Natural killer cell (primary cell): ENCODE data around the gene ITFG1. TPM values are rescaled to one million over a fixed set of nuclear protein-coding genes. Genes with fewer than 3 reads are reported as not detected.
"Not testable (repeated sequence)": the region's sequence is repeated elsewhere in the genome, so short reads cannot be mapped to it uniquely, and the experiment has no call there.

Source experiments
- ATAC-seq, 3 donors: fragments of 150-1000 bp in 2 of 3; fragments of 200-7000 bp in 1 of 3; cut with Tn5 transposase; 1 replicate in 1 of 3; 2 replicates in 2 of 3; pipeline ENCODE4 v1.10.0; 2021; ENCODE audit warnings: mild to moderate bottlenecking in 2 of 3, moderate library complexity in 2 of 3
- DNase-seq, 2 donors: peaks; one replicate each; pipeline versions ENCODE4 v3.0.0 to v3.0.0-alpha.2; 2013 to 2021; ENCODE audit warnings: mixed read lengths in 1 of 2
- H3K27ac ChIP-seq: one replicate; pipeline ENCODE4 v1.5.1; 2013; ENCODE audit warnings: mild to moderate bottlenecking, low read length
- H3K27me3 ChIP-seq: one replicate; pipeline ENCODE4 v1.6.1; 2013; ENCODE audit warnings: low read length; ENCODE audit not compliant: control insufficient read depth, insufficient read depth
- H3K36me3 ChIP-seq: one replicate; pipeline ENCODE4 v1.6.1; 2013; ENCODE audit warnings: low read length; ENCODE audit not compliant: control insufficient read depth, insufficient read depth
- H3K4me1 ChIP-seq: one replicate; pipeline ENCODE4 v1.6.1; 2013; ENCODE audit warnings: low read length; ENCODE audit not compliant: control insufficient read depth, insufficient read depth
- H3K4me3 ChIP-seq: one replicate; pipeline ENCODE4 v1.5.1; 2013; ENCODE audit warnings: low read length
- H3K9me3 ChIP-seq: one replicate; pipeline ENCODE4 v1.6.1; 2013; ENCODE audit warnings: low read length; ENCODE audit not compliant: control insufficient read depth, insufficient read depth
- H3K27ac Mint-ChIP-seq, 2 donors: one replicate each; pipeline ENCODE4 v1.8.0; 2022; ENCODE audit warnings: mild to moderate bottlenecking in 2 of 2, mixed read lengths in 2 of 2, moderate library complexity in 1 of 2
- H3K27me3 Mint-ChIP-seq, 2 donors: one replicate each; pipeline ENCODE4 v1.8.0; 2022; ENCODE audit warnings: low read depth in 2 of 2, mixed read lengths in 2 of 2
- H3K36me3 Mint-ChIP-seq: one replicate; pipeline ENCODE4 v1.8.0; 2022; ENCODE audit warnings: mixed read lengths
- H3K4me1 Mint-ChIP-seq, 2 donors: one replicate each; pipeline ENCODE4 v1.8.0; 2022; ENCODE audit warnings: mixed read lengths in 2 of 2
- H3K4me3 Mint-ChIP-seq: one replicate; pipeline ENCODE4 v1.8.0; 2022; ENCODE audit warnings: mild to moderate bottlenecking, moderate library complexity, mixed read lengths
- H3K9me3 Mint-ChIP-seq, 2 donors: one replicate each; pipeline ENCODE4 v1.8.0; 2022; ENCODE audit warnings: mixed read lengths in 2 of 2
- CTCF ChIP-seq: fragments of 200-600 bp; IDR thresholded peaks from one replicate; pipeline ENCODE4 v1.8.0; 2022; ENCODE audit warnings: antibody characterized with exemption
- WGBS: methylation state at CpG from one replicate; pipeline ENCODE4 v1.1.7; 2013; ENCODE audit warnings: missing lambda C conversion rate; ENCODE audit not compliant: insufficient coverage; 5-methylcytosine and 5-hydroxymethylcytosine counted together
- intact Hi-C: fragments of 100-400 bp; cut with micrococcal nuclease; formaldehyde crosslinking; loops from one replicate; pipeline ENCODE4 v1.14.2; 2022
- total RNA-seq, 4 donors: library from RNA; stranded (reverse); fragments of 120-200 nt in 1 of 4; gene quantifications; one replicate each; pipeline versions ENCODE4 v1.2.3 to v1.2.4, GENCODE V29; 2013 to 2022

The ITFG1 gene
- total RNA-seq, 3 donors from 2014 or later (not counting 1 experiment from before 2014, with no cell fraction given), result 30.4 to 44.1 (median 38.2) TPM

DNA sequence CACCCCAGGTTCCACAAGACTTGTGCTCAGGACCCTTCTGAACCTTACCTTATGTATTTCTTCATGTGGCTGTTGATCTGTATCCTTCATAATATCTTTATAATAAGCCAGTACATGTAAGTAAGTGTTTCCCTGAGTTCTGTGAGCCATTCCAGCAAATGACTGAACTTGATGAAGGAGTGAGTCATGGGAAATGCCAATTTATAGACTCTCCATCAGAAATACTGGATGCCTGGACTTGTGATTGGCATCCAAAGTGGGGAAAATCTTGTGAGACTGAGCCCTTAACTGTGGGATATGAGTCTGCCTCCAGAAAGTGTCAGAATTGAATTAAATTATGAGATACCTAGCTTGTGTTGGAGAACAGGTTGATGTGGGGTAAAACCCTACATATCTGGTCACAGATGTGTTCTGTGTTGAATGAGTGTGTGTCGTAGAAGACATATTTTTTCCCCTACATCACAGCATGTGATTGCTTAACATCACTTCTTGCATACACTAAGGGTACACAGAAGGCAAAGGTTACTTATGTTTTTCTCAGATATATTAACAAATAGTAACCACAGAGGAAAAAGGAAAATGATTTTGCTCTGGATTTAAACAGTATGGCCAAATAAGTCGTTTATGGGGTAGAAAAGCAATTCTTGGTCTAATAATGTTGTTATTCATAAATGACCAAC, 247.0 kb downstream of the ITFG1 start:
- Mint-ChIP-seq H3K9me3 (no peaks in the 10 kb centered on the region), H3K4me3 (no peak overlapping the region), H3K36me3 (peaks cover 6% of the 10 kb centered on the region), H3K4me1 (no peaks in the 10 kb centered on the region), H3K27ac (no peak overlapping the region), H3K27me3 (no peaks in the 10 kb centered on the region)
- intact Hi-C loops, result no loop called here
- Histone ChIP-seq H3K9me3 (no peaks in the 10 kb centered on the region), H3K27ac (no peak overlapping the region), H3K36me3 (peaks cover 15% of the 10 kb centered on the region), H3K4me3 (no peak overlapping the region), H3K27me3 (no peaks in the 10 kb centered on the region), H3K4me1 (no peaks in the 10 kb centered on the region)
- ATAC-seq (no peak), DNase-seq (no peak)
- no peak for TF ChIP-seq CTCF
- WGBS, result no CpG with 5 or more reads among the region's 2 CpGs

DNA sequence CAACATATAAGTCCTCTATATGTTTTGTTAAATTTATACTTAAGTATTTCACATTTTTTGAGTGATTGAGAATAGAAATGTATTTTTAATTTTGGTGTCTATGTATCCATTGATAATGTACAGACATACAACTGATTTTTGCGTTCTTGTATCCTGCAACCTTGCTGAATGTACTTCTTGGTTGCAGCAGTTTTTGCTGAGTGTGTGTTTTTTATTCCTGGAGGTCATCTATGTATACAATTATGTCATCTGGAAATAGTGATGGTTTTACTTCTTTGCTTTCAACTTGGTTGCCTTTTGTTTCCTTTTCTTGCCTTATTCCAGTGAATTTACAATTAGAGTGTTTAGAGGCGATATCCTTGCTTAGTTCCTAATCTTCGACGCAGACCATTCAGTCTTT, 249.6 kb downstream of the ITFG1 start:
- WGBS, result 100% methylated on average over 3 of the region's 4 CpGs
- no peak for TF ChIP-seq CTCF
- intact Hi-C loops, result no loop called here

DNA sequence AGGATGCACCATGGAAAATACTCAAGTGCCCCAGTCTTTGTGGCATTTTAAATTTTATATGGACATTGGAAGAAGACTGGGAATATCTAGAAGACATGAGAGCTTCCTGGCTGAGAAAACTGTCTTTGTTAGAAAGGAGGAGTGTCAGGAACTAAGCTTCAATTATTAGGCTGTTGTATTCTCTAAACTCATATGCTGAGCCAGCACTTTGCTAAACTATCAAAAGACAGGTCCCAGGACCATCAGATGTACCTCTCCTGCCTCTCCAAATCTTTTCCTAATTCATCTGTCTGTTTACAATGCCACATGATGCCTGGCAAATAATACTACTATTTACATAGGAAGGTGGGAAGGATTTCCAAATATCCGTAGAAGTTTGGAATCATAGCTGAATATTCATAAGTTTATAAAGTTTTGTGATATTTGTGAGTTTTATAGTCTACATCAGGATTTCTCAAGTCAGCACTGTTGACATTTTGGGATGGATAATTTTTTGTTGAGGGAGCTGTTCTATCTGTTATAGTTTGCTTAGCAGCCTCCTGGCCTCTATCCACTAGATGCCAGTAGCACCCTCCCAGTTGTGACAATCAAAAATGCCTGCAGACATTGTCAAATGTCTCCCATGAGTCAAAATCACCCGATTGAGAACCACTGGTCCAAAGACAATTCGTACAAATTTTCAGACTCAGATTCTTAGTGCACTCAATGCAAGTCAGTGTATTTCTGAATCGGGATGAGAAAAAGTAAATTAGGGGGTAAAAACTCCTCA, 255.9 kb downstream of the ITFG1 start:
- Mint-ChIP-seq H3K36me3 (no peaks in the 10 kb centered on the region), H3K27me3 (no peaks in the 10 kb centered on the region), H3K9me3 (no peaks in the 10 kb centered on the region), H3K4me1 (no peaks in the 10 kb centered on the region), H3K4me3 (no peak overlapping the region), H3K27ac (no peak overlapping the region)
- ATAC-seq (no peak), DNase-seq (no peak)
- Histone ChIP-seq H3K27ac (no peak overlapping the region), H3K4me1 (no peaks in the 10 kb centered on the region), H3K9me3 (no peaks in the 10 kb centered on the region), H3K27me3 (no peaks in the 10 kb centered on the region), H3K36me3 (no peaks in the 10 kb centered on the region), H3K4me3 (no peak overlapping the region)
- 91% methylated on average over 3 of the region's 4 CpGs for WGBS
- intact Hi-C loops, result no loop called here
- TF ChIP-seq CTCF, result no peak

More for the DNA sequence above, 249.6 kb downstream of the ITFG1 start:
- H3K4me3 ChIP-seq, result no peak overlapping the region
- Mint-ChIP-seq H3K27ac (no peak overlapping the region), H3K9me3 (no peaks in the 10 kb centered on the region), H3K27me3 (no peaks in the 10 kb centered on the region), H3K4me3 (no peak overlapping the region), H3K36me3 (peaks cover 6% of the 10 kb centered on the region), H3K4me1 (no peaks in the 10 kb centered on the region)
- no peak for ATAC-seq
- no peak overlapping the region for H3K27ac ChIP-seq
- no peaks in the 10 kb centered on the region for H3K4me1 ChIP-seq
- H3K36me3 ChIP-seq, result peaks cover 7% of the 10 kb centered on the region
- H3K9me3 ChIP-seq, result no peaks in the 10 kb centered on the region
- no peak for DNase-seq
- H3K27me3 ChIP-seq, result no peaks in the 10 kb centered on the region

- H3K27me3 ChIP-seq, H3K4me3 Mint-ChIP-seq, H3K27me3 Mint-ChIP-seq, H3K4me1 Mint-ChIP-seq, H3K36me3 Mint-ChIP-seq, H3K4me3 ChIP-seq, DNase-seq, H3K4me1 ChIP-seq, H3K36me3 ChIP-seq, H3K27ac Mint-ChIP-seq, intact Hi-C loops, H3K9me3 ChIP-seq, H3K9me3 Mint-ChIP-seq, H3K27ac ChIP-seq: not testable (repeated sequence)
- 99% methylated on average over 4 of the region's 4 CpGs for WGBS
- peak in 1 of 3 donors; percentile 17 for ATAC-seq
Measured at GRCh38 chr16:47203433-47203832, 257.4 kb downstream of the ITFG1 start.
